CD1c-positive myeloid dendritic cell (primary cell): Measurements from ENCODE around the gene SEPTIN3.

ENCODE experiments used
- DNase-seq: peaks from one replicate; pipeline ENCODE4 v3.0.0-alpha.2; 2016; ENCODE audit errors: extremely low spot score

SEPTIN3 gene

GRCh38 chr22:41969110-41969646 lies at the start of gene SEPTIN3:
Gene SEPTIN3, plus strand, starts transcription at chr22:41969443. Its CDS starts 2,050 bp downstream, at chr22:41971493.
- no peak for DNase-seq

GRCh38 chr22:41920271-41920976 lies 48.8 kb upstream of the SEPTIN3 start:
- peak; percentile 42 for DNase-seq

GRCh38 chr22:41922328-41922727 lies 46.9 kb upstream of the SEPTIN3 start:
- no peak for DNase-seq

- DNase-seq: no peak
Observed at GRCh38 chr22:41922940-41923594, 46.2 kb upstream of the SEPTIN3 start.

- no peak for DNase-seq
Observed at GRCh38 chr22:41923595-41924276, 45.5 kb upstream of the SEPTIN3 start.

GRCh38 chr22:41925783-41926460 lies 43.3 kb upstream of the SEPTIN3 start:
- peak; percentile 75 for DNase-seq

GRCh38 chr22:41927813-41928212 lies 41.4 kb upstream of the SEPTIN3 start:
- DNase-seq: no peak

GRCh38 chr22:41928593-41929417 lies 40.4 kb upstream of the SEPTIN3 start:
- no peak for DNase-seq

- no peak for DNase-seq
Observed at GRCh38 chr22:41929418-41929810, 39.8 kb upstream of the SEPTIN3 start.

- DNase-seq: no peak
Observed at GRCh38 chr22:41931701-41932269, 37.5 kb upstream of the SEPTIN3 start.

- DNase-seq: no peak
Observed at GRCh38 chr22:41932353-41932752, 36.9 kb upstream of the SEPTIN3 start.

- DNase-seq: no peak
Observed at GRCh38 chr22:41933411-41934177, 35.6 kb upstream of the SEPTIN3 start.

- no peak for DNase-seq
Observed at GRCh38 chr22:41934284-41935014, 34.8 kb upstream of the SEPTIN3 start.

- DNase-seq: no peak
Observed at GRCh38 chr22:41935015-41935351, 34.3 kb upstream of the SEPTIN3 start.

GRCh38 chr22:41935509-41935908 lies 33.7 kb upstream of the SEPTIN3 start:
- DNase-seq: no peak

- no peak for DNase-seq
Observed at GRCh38 chr22:41936894-41937169, 32.4 kb upstream of the SEPTIN3 start.

- DNase-seq: peak; percentile 79
Observed at GRCh38 chr22:41939981-41940831, 29.0 kb upstream of the SEPTIN3 start.

GRCh38 chr22:41940832-41941765 lies 28.1 kb upstream of the SEPTIN3 start:
- DNase-seq: peak; percentile 86
